ENCODE measurements around the gene ITGA7. TPM values are rescaled to one million over a fixed set of nuclear protein-coding genes. Genes with fewer than 3 reads are reported as not detected.

ITGA7 gene
- polyA plus RNA-seq, 1 donor from 2014 or later, result 13.5 TPM

DNA sequence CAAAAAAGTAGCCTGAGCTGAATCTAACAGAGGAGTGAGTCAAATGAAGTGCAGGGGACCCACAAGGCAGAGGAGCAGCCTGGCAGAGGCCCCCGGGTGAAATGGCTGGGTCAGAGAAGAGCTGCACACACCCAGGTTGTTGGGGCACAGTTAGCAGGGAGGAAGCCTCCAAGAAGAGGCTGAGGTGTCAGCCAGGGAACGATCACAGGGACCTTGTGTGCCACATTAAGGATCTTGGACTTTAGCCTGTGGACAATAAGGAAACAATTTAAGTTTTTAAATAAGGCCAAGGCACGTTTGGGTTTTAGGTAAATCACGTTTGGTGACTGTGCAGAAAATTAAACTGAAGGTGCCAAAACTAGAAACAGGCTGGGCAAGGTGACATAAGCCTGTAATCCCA, 36.0 kb downstream of the ITGA7 start:
- Histone ChIP-seq H3K9me3 (ENCODE audit: low read length) (no peaks in the 10 kb centered on the region), H3K4me2 (ENCODE audit: low read length) (no peak overlapping the region), H3K9ac (ENCODE audit: low read length) (no peak overlapping the region), H4K20me1 (ENCODE audit: insufficient read depth) (no peaks in the 10 kb centered on the region), H3K4me3 (ENCODE audit: low read length) (no peak overlapping the region), H3K9me2 (ENCODE audit: insufficient read depth, low read length) (no peaks in the 10 kb centered on the region), H3F3A (ENCODE audit: insufficient read depth, low read length, poor library complexity, severe bottlenecking) (no peaks in the 10 kb centered on the region), H3K27ac (ENCODE audit: low read length) (no peak overlapping the region), H3K79me2 (replicated peaks; ENCODE audit: insufficient read depth, low read length) (no peaks in the 10 kb centered on the region), H3K27me3 (ENCODE audit: insufficient read depth, low read depth, low read length) (no peaks in the 10 kb centered on the region), H3K36me3 (ENCODE audit: insufficient read depth, low read length) (no peaks in the 10 kb centered on the region), H2AFZ (ENCODE audit: low read depth, low read length) (no peak overlapping the region)
- TF ChIP-seq POLR2AphosphoS5 (IDR thresholded peaks at IDR 0.05) (no peak), EZH2 (IDR thresholded peaks at IDR 0.05; ENCODE audit: borderline replicate concordance, insufficient read depth, low read length, poor library complexity, severe bottlenecking) (no peak), MXI1 (conservative IDR thresholded peaks at IDR 0.05; ENCODE audit: poor library complexity, severe bottlenecking) (no peak), SMC3 (conservative IDR thresholded peaks at IDR 0.05; ENCODE audit: poor library complexity) (no peak), TAF1 (IDR thresholded peaks at IDR 0.05; ENCODE audit: low read depth) (no peak), RAD21 (conservative IDR thresholded peaks at IDR 0.05) (no peak), EP300 (conservative IDR thresholded peaks at IDR 0.05; ENCODE audit: poor library complexity, severe bottlenecking) (no peak)
- TF ChIP-seq, protein P1, sequence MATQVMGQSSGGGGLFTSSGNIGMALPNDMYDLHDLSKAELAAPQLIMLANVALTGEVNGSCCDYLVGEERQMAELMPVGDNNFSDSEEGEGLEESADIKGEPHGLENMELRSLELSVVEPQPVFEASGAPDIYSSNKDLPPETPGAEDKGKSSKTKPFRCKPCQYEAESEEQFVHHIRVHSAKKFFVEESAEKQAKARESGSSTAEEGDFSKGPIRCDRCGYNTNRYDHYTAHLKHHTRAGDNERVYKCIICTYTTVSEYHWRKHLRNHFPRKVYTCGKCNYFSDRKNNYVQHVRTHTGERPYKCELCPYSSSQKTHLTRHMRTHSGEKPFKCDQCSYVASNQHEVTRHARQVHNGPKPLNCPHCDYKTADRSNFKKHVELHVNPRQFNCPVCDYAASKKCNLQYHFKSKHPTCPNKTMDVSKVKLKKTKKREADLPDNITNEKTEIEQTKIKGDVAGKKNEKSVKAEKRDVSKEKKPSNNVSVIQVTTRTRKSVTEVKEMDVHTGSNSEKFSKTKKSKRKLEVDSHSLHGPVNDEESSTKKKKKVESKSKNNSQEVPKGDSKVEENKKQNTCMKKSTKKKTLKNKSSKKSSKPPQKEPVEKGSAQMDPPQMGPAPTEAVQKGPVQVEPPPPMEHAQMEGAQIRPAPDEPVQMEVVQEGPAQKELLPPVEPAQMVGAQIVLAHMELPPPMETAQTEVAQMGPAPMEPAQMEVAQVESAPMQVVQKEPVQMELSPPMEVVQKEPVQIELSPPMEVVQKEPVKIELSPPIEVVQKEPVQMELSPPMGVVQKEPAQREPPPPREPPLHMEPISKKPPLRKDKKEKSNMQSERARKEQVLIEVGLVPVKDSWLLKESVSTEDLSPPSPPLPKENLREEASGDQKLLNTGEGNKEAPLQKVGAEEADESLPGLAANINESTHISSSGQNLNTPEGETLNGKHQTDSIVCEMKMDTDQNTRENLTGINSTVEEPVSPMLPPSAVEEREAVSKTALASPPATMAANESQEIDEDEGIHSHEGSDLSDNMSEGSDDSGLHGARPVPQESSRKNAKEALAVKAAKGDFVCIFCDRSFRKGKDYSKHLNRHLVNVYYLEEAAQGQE (IDR thresholded peaks at IDR 0.05; ENCODE audit: borderline replicate concordance), result no peak
- TF ChIP-seq, protein P2, sequence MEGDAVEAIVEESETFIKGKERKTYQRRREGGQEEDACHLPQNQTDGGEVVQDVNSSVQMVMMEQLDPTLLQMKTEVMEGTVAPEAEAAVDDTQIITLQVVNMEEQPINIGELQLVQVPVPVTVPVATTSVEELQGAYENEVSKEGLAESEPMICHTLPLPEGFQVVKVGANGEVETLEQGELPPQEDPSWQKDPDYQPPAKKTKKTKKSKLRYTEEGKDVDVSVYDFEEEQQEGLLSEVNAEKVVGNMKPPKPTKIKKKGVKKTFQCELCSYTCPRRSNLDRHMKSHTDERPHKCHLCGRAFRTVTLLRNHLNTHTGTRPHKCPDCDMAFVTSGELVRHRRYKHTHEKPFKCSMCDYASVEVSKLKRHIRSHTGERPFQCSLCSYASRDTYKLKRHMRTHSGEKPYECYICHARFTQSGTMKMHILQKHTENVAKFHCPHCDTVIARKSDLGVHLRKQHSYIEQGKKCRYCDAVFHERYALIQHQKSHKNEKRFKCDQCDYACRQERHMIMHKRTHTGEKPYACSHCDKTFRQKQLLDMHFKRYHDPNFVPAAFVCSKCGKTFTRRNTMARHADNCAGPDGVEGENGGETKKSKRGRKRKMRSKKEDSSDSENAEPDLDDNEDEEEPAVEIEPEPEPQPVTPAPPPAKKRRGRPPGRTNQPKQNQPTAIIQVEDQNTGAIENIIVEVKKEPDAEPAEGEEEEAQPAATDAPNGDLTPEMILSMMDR (IDR thresholded peaks at IDR 0.05; ENCODE audit: poor library complexity, severe bottlenecking), result no peak

DNA sequence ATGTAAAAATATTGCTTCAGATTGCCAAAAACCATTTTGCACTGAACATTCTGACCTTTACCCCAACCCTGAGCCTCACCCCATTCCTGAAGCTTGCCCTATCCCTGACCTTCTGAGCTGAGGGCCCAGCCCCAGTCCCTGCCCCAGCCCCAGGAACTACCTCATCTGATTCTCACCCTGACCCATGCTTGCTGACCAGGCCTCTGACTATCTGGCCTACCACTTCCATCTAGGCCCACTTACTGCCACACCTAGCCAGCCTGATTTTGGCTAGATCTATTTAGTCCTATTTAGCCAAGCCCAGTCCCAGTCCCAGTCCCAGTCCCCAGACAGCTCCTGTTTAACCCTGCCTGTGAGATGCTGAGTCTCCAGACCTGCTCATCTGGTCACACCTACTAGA, 37.4 kb downstream of the ITGA7 start:
- Histone ChIP-seq H3K27me3 (ENCODE audit: insufficient read depth, low read depth, low read length) (no peaks in the 10 kb centered on the region), H3F3A (ENCODE audit: insufficient read depth, low read length, poor library complexity, severe bottlenecking) (no peaks in the 10 kb centered on the region), H4K20me1 (ENCODE audit: insufficient read depth) (no peaks in the 10 kb centered on the region), H2AFZ (ENCODE audit: low read depth, low read length) (no peak overlapping the region), H3K79me2 (replicated peaks; ENCODE audit: insufficient read depth, low read length) (no peaks in the 10 kb centered on the region), H3K4me3 (ENCODE audit: low read length) (no peak overlapping the region), H3K27ac (ENCODE audit: low read length) (no peak overlapping the region), H3K4me2 (ENCODE audit: low read length) (no peak overlapping the region), H3K36me3 (ENCODE audit: insufficient read depth, low read length) (no peaks in the 10 kb centered on the region), H3K9ac (ENCODE audit: low read length) (no peak overlapping the region), H3K9me3 (ENCODE audit: low read length) (no peaks in the 10 kb centered on the region), H3K9me2 (ENCODE audit: insufficient read depth, low read length) (no peaks in the 10 kb centered on the region)
- TF ChIP-seq MXI1 (conservative IDR thresholded peaks at IDR 0.05; ENCODE audit: poor library complexity, severe bottlenecking) (no peak), RAD21 (conservative IDR thresholded peaks at IDR 0.05) (no peak), EZH2 (IDR thresholded peaks at IDR 0.05; ENCODE audit: borderline replicate concordance, insufficient read depth, low read length, poor library complexity, severe bottlenecking) (no peak), POLR2AphosphoS5 (IDR thresholded peaks at IDR 0.05) (no peak)
- TF ChIP-seq, protein P1 (IDR thresholded peaks at IDR 0.05; ENCODE audit: borderline replicate concordance), result no peak

Measured in neural cell (in vitro differentiated cells).